Measurements from ENCODE around the gene BNIP3.

- TF ChIP-seq EP300 (IDR thresholded peaks at IDR 0.05) (no peak), CTCF (IDR thresholded peaks at IDR 0.05) (no peak), POLR2A (IDR thresholded peaks at IDR 0.05) (no peak)
Observed at GRCh38 chr10:132011024-132011423, 29.3 kb upstream of the BNIP3 start.

Data from tibial nerve (tissue), 4 donors.